Type B pancreatic cell (in vitro differentiated cells): ENCODE data around the gene DCLK2. TPM values are rescaled to one million over a fixed set of nuclear protein-coding genes. Genes with fewer than 3 reads are reported as not detected.

Source experiments
- DNase-seq: peaks from one replicate; pipeline ENCODE4 v3.0.0; 2021; ENCODE audit warnings: mixed read lengths; ENCODE audit not compliant: unreplicated experiment; ENCODE audit errors: extremely low spot score
- H3K27ac Mint-ChIP-seq: 2 replicates; pipeline ENCODE4 v1.8.0; 2021; ENCODE audit warnings: mild to moderate bottlenecking, mixed read lengths
- H3K27me3 Mint-ChIP-seq: 2 replicates; pipeline ENCODE4 v1.8.0; 2021; ENCODE audit warnings: mixed read lengths
- H3K36me3 Mint-ChIP-seq: 2 replicates; pipeline ENCODE4 v1.8.0; 2021; ENCODE audit warnings: mixed read lengths
- H3K4me1 Mint-ChIP-seq: one replicate; pipeline ENCODE4 v1.8.0; 2021; ENCODE audit warnings: mixed read lengths; ENCODE audit not compliant: unreplicated experiment
- H3K4me3 Mint-ChIP-seq: 2 replicates; pipeline ENCODE4 v1.8.0; 2021; ENCODE audit warnings: mild to moderate bottlenecking, mixed read lengths
- H3K9me3 Mint-ChIP-seq: 2 replicates; pipeline ENCODE4 v1.8.0; 2021; ENCODE audit warnings: mixed read lengths
- CTCF ChIP-seq: fragments of 200-600 bp; sonication (generic); conservative IDR thresholded peaks from 2 replicates; pipeline ENCODE4 v1.5.0; 2021; ENCODE audit warnings: antibody characterized with exemption, mild to moderate bottlenecking
- total RNA-seq: library from RNA; stranded (reverse); gene quantifications from 2 replicates; pipeline ENCODE4 v1.2.1, GENCODE V29; 2021; ENCODE audit warnings: low replicate concordance

DCLK2 gene
- total RNA-seq, 1 donor from 2014 or later, result 24.9 TPM

- H3K9me3 Mint-ChIP-seq, result no peaks in the 10 kb centered on the region
- no peak overlapping the region for H3K4me3 Mint-ChIP-seq
- no peak for TF ChIP-seq CTCF
- no peak for DNase-seq
- H3K36me3 Mint-ChIP-seq, result peaks cover 12% of the 10 kb centered on the region
- H3K27ac Mint-ChIP-seq, result no peak overlapping the region
- no peaks in the 10 kb centered on the region for H3K27me3 Mint-ChIP-seq
- no peaks in the 10 kb centered on the region for H3K4me1 Mint-ChIP-seq
Observed at GRCh38 chr4:150126864-150127203, 48.6 kb downstream of the DCLK2 start.

DNA sequence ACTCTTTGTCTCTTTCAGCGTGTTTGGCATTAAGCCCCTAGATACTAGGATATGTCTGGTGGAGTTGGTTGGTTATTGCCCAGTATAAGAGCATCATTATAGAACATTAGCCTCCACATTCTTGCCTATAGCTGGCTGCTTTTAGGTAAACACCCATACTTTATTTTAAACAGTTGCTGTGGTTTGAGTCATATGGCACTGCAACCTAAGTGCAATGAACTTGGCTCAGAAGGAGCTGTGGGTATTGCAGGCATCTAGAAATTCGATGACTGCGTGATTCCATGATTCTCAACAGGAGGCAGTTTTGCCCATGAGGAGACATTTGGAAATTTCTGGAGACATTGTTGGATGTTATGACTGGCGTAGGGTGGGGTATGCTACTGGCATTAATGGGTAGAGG is 49.5 kb downstream of the DCLK2 start:
- H3K4me3 Mint-ChIP-seq, result no peak overlapping the region
- no peaks in the 10 kb centered on the region for H3K4me1 Mint-ChIP-seq
- no peak for DNase-seq
- no peak overlapping the region for H3K27ac Mint-ChIP-seq
- TF ChIP-seq CTCF, result no peak
- H3K36me3 Mint-ChIP-seq, result peaks cover 7% of the 10 kb centered on the region
- H3K9me3 Mint-ChIP-seq, result no peaks in the 10 kb centered on the region
- H3K27me3 Mint-ChIP-seq, result no peaks in the 10 kb centered on the region

- TF ChIP-seq CTCF, result no peak
- Mint-ChIP-seq H3K27ac (no peak overlapping the region), H3K9me3 (peaks cover 7% of the 10 kb centered on the region), H3K4me1 (peaks cover 9% of the 10 kb centered on the region), H3K27me3 (no peaks in the 10 kb centered on the region), H3K36me3 (peaks cover 11% of the 10 kb centered on the region), H3K4me3 (no peak overlapping the region)
- DNase-seq, result no peak
Observed at GRCh38 chr4:150130933-150131332, 52.7 kb downstream of the DCLK2 start.

- Mint-ChIP-seq H3K4me1 (peaks cover 9% of the 10 kb centered on the region), H3K27me3 (no peaks in the 10 kb centered on the region), H3K4me3 (no peak overlapping the region), H3K9me3 (peaks cover 12% of the 10 kb centered on the region), H3K36me3 (peaks cover 12% of the 10 kb centered on the region), H3K27ac (no peak overlapping the region)
- no peak for DNase-seq
- no peak for TF ChIP-seq CTCF
Observed at GRCh38 chr4:150131581-150132228, 53.5 kb downstream of the DCLK2 start.

GRCh38 chr4:150133605-150134004 is 55.4 kb downstream of the DCLK2 start:
- Mint-ChIP-seq H3K4me3 (no peak overlapping the region), H3K27ac (no peak overlapping the region), H3K9me3 (peaks cover 12% of the 10 kb centered on the region), H3K27me3 (no peaks in the 10 kb centered on the region), H3K4me1 (peaks cover 9% of the 10 kb centered on the region), H3K36me3 (peaks cover 12% of the 10 kb centered on the region)
- no peak for TF ChIP-seq CTCF
- no peak for DNase-seq
